ENCODE results near the gene MT1G.

Gene MT1G

GRCh38 chr16:56635441-56635967 lies 32.4 kb downstream of the MT1G start:
- Histone ChIP-seq H3K36me3 (ENCODE audit: low read depth) (no peaks in the 10 kb centered on the region), H3K4me1 (ENCODE audit: insufficient read depth, poor library complexity, severe bottlenecking) (no peaks in the 10 kb centered on the region), H3K27ac (ENCODE audit: poor library complexity, severe bottlenecking) (no peak overlapping the region), H3K27me3 (ENCODE audit: insufficient read depth, poor library complexity, severe bottlenecking) (no peaks in the 10 kb centered on the region), H3K4me3 (ENCODE audit: severe bottlenecking) (no peak overlapping the region), H3K9me3 (ENCODE audit: severe bottlenecking) (no peaks in the 10 kb centered on the region)
- ATAC-seq (ENCODE audit: low read depth), result no peak
- DNase-seq (ENCODE audit: low spot score), result no peak
- TF ChIP-seq CTCF (IDR thresholded peaks at IDR 0.05; ENCODE audit: poor library complexity, severe bottlenecking), result no peak

- ATAC-seq (ENCODE audit: low read depth), result no peak
- no peaks in the 10 kb centered on the region for H3K27me3 ChIP-seq (ENCODE audit: insufficient read depth, poor library complexity, severe bottlenecking)
These were observed 33.0 kb downstream of the MT1G start for GRCh38 chr16:56634715-56635440.

GRCh38 chr16:56633535-56633934 lies 34.3 kb downstream of the MT1G start:
- DNase-seq (ENCODE audit: low spot score) (no peak), ATAC-seq (ENCODE audit: low read depth) (no peak)
- no peaks in the 10 kb centered on the region for H3K4me1 ChIP-seq (ENCODE audit: insufficient read depth, poor library complexity, severe bottlenecking)
- H3K4me3 ChIP-seq (ENCODE audit: severe bottlenecking), result no peak overlapping the region
- H3K27me3 ChIP-seq (ENCODE audit: insufficient read depth, poor library complexity, severe bottlenecking), result no peaks in the 10 kb centered on the region
- TF ChIP-seq CTCF (IDR thresholded peaks at IDR 0.05; ENCODE audit: poor library complexity, severe bottlenecking), result no peak
- no peaks in the 10 kb centered on the region for H3K36me3 ChIP-seq (ENCODE audit: low read depth)
- no peaks in the 10 kb centered on the region for H3K9me3 ChIP-seq (ENCODE audit: severe bottlenecking)
- H3K27ac ChIP-seq (ENCODE audit: poor library complexity, severe bottlenecking), result no peak overlapping the region

More at GRCh38 chr16:56634715-56635440, 33.0 kb downstream of the MT1G start:
- H3K4me3 ChIP-seq (ENCODE audit: severe bottlenecking), result no peak overlapping the region
- no peak for TF ChIP-seq CTCF (IDR thresholded peaks at IDR 0.05; ENCODE audit: poor library complexity, severe bottlenecking)
- DNase-seq (ENCODE audit: low spot score), result no peak
- no peaks in the 10 kb centered on the region for H3K4me1 ChIP-seq (ENCODE audit: insufficient read depth, poor library complexity, severe bottlenecking)
- no peak overlapping the region for H3K27ac ChIP-seq (ENCODE audit: poor library complexity, severe bottlenecking)
- no peaks in the 10 kb centered on the region for H3K36me3 ChIP-seq (ENCODE audit: low read depth)
- no peaks in the 10 kb centered on the region for H3K9me3 ChIP-seq (ENCODE audit: severe bottlenecking)

- H3K4me3 ChIP-seq (ENCODE audit: severe bottlenecking), result no peak overlapping the region
These were observed 35.0 kb downstream of the MT1G start for GRCh38 chr16:56632848-56633365.

More at GRCh38 chr16:56632848-56633365, 35.0 kb downstream of the MT1G start:
- Histone ChIP-seq H3K27ac (ENCODE audit: poor library complexity, severe bottlenecking) (no peak overlapping the region), H3K4me1 (ENCODE audit: insufficient read depth, poor library complexity, severe bottlenecking) (no peaks in the 10 kb centered on the region), H3K27me3 (ENCODE audit: insufficient read depth, poor library complexity, severe bottlenecking) (no peaks in the 10 kb centered on the region), H3K9me3 (ENCODE audit: severe bottlenecking) (no peaks in the 10 kb centered on the region), H3K36me3 (ENCODE audit: low read depth) (no peaks in the 10 kb centered on the region)
- ATAC-seq (ENCODE audit: low read depth), result no peak
- no peak for DNase-seq (ENCODE audit: low spot score)
- TF ChIP-seq CTCF (IDR thresholded peaks at IDR 0.05; ENCODE audit: poor library complexity, severe bottlenecking), result no peak
